ENCODE results near the gene RAB4B. TPM values are rescaled to one million over a fixed set of nuclear protein-coding genes. Genes with fewer than 3 reads are reported as not detected.
"Not testable (repeated sequence)": the region's sequence is repeated elsewhere in the genome, so short reads cannot be mapped to it uniquely, and the experiment has no call there.

RAB4B gene
- total RNA-seq, 1 experiment from 2014 or later: 10.1 TPM

DNA sequence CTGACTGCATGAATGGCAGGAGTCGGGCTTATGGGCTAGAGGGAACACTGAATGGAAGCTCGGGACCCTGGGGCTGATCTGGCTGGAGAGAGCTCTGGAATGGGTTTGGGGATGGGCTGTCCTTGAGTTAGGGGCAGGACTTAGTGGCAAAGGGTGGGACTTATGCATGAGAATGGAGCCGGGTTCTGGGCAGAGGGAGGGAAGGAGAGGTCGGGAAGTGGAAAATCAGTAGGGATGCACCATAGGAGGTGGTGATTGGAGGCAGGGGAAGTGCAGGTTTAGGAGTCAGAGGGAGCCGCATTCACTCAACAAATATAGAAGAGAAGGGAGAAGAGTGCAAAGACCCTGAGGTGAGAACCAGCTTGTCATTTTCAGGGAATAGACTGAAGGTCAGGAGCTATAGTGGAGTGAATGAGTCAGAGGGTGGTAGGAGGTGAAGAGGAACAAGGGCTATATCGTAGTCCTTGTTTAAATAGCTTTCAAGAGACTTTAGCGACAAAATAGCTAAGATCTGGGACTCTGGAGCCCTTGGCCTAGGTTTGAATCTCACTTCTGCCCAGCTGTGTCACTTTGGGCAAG lies 748 bp downstream of the RAB4B start:
- BruUV-seq (replicated peaks): no TSS peak
- POLR2A ChIA-PET: interaction anchor here (0.6 to 4.4 kb wide), 23 partner anchors 8 to 485 kb away, joined by 3 to 55 read pairs (median 5); partner anchors contain the start of genes ACTMAP, C19orf47, COQ8B and EGLN2
- Mint-ChIP-seq H3K4me3 (ENCODE audit: unreplicated experiment) (peak overlapping the region; percentile 83), H3K9me3 (ENCODE audit: unreplicated experiment) (no peaks in the 10 kb centered on the region), H3K4me1 (ENCODE audit: insufficient read depth, unreplicated experiment) (peaks cover 25% of the 10 kb centered on the region), H3K27me3 (ENCODE audit: insufficient read depth, unreplicated experiment) (no peaks in the 10 kb centered on the region), H3K27ac (ENCODE audit: low read depth, unreplicated experiment) (peak overlapping the region; percentile 86), H3K36me3 (ENCODE audit: insufficient read depth, unreplicated experiment) (peaks cover 7% of the 10 kb centered on the region)
- intact Hi-C loops (cut with micrococcal nuclease): no loop called here
- CTCF ChIA-PET: interaction anchor here (0.6 to 2.1 kb wide), 7 partner anchors 14 to 587 kb away, joined by 3 to 5 read pairs (median 4); partner anchors contain the start of genes EGLN2 and MAP3K10
- DNase-seq (ENCODE audit: unreplicated experiment): no peak
- TF ChIP-seq, protein P1, sequence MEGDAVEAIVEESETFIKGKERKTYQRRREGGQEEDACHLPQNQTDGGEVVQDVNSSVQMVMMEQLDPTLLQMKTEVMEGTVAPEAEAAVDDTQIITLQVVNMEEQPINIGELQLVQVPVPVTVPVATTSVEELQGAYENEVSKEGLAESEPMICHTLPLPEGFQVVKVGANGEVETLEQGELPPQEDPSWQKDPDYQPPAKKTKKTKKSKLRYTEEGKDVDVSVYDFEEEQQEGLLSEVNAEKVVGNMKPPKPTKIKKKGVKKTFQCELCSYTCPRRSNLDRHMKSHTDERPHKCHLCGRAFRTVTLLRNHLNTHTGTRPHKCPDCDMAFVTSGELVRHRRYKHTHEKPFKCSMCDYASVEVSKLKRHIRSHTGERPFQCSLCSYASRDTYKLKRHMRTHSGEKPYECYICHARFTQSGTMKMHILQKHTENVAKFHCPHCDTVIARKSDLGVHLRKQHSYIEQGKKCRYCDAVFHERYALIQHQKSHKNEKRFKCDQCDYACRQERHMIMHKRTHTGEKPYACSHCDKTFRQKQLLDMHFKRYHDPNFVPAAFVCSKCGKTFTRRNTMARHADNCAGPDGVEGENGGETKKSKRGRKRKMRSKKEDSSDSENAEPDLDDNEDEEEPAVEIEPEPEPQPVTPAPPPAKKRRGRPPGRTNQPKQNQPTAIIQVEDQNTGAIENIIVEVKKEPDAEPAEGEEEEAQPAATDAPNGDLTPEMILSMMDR (IDR thresholded peaks at IDR 0.05; ENCODE audit: unreplicated experiment): no peak

DNA sequence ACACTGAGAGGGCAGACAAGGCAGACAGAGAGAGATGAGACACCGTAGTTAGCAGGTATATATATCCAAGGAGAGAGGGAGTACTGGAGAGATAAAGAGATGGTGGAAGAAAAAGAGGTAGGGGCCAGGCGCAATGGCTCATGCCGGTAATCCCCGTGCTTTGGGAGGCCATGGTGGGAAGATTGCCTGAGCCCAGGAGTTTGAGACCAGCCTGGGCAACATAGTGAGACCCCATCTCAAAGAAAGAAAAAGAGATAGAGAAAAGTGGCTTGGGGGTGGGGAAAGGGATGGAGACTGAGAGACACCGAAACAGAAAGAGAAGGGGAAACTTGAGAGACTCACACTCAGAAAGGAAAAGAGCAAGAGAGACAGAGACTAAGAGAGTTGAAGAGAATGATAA lies 2.5 kb downstream of the RAB4B start:
- H3K27ac Mint-ChIP-seq (ENCODE audit: low read depth, unreplicated experiment): peak overlapping the region; percentile 61
- H3K27me3 Mint-ChIP-seq (ENCODE audit: insufficient read depth, unreplicated experiment): no peaks in the 10 kb centered on the region
- ChIA-PET POLR2A (interaction anchor here (0.8 kb wide), 1 partner anchor 18 kb away, joined by 3 read pairs; no protein-coding TSS in a partner anchor), CTCF (no interaction called here)
- H3K9me3 Mint-ChIP-seq (ENCODE audit: unreplicated experiment): no peaks in the 10 kb centered on the region
- peaks cover 25% of the 10 kb centered on the region for H3K4me1 Mint-ChIP-seq (ENCODE audit: insufficient read depth, unreplicated experiment)
- TF ChIP-seq, protein P1 (IDR thresholded peaks at IDR 0.05; ENCODE audit: unreplicated experiment): no peak
- H3K36me3 Mint-ChIP-seq (ENCODE audit: insufficient read depth, unreplicated experiment): peaks cover 7% of the 10 kb centered on the region
- intact Hi-C loops (cut with micrococcal nuclease): no loop called here
- DNase-seq (ENCODE audit: unreplicated experiment): no peak
- H3K4me3 Mint-ChIP-seq (ENCODE audit: unreplicated experiment): no peak overlapping the region
- BruUV-seq (replicated peaks): no TSS peak

DNA sequence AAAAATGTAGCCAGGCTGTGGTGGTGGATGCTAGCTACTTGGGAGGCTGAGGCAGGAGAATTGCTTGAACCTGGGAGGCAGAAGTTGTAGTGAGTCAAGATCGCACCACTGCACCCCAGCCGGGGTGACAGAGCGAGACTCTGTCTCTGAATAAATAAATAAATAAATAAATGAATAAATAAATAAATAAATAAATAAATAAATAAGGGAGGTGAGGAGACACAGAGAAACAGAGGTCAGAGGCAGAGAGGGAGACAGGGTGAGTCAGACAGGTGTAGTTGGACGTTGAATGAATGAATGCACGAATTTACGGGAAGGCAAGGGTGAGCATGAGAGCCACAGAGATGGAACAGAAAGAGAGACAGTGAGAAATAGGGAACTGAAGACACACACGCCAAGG lies 3.1 kb downstream of the RAB4B start:
- Mint-ChIP-seq H3K4me1 (ENCODE audit: insufficient read depth, unreplicated experiment) (peaks cover 25% of the 10 kb centered on the region), H3K4me3 (ENCODE audit: unreplicated experiment) (no peak overlapping the region), H3K9me3 (ENCODE audit: unreplicated experiment) (no peaks in the 10 kb centered on the region), H3K27ac (ENCODE audit: low read depth, unreplicated experiment) (peak overlapping the region; percentile 61), H3K36me3 (ENCODE audit: insufficient read depth, unreplicated experiment) (peaks cover 7% of the 10 kb centered on the region), H3K27me3 (ENCODE audit: insufficient read depth, unreplicated experiment) (no peaks in the 10 kb centered on the region)
- intact Hi-C loops (cut with micrococcal nuclease): no loop called here
- no TSS peak for BruUV-seq (replicated peaks)
- TF ChIP-seq, protein P1 (IDR thresholded peaks at IDR 0.05; ENCODE audit: unreplicated experiment): no peak
- ChIA-PET POLR2A (interaction anchor here (0.7 kb wide), 1 partner anchor 79 kb away, joined by 4 read pairs; no protein-coding TSS in a partner anchor), CTCF (interaction anchor here (0.7 kb wide), 1 partner anchor 226 kb away, joined by 3 read pairs; no protein-coding TSS in a partner anchor)
- no peak for DNase-seq (ENCODE audit: unreplicated experiment)

GRCh38 chr19:40783711-40784110 lies 5.7 kb downstream of the RAB4B start:
- BruUV-seq (replicated peaks): no TSS peak
- TF ChIP-seq, protein P1 (IDR thresholded peaks at IDR 0.05; ENCODE audit: unreplicated experiment): no peak
- Mint-ChIP-seq H3K27me3 (ENCODE audit: insufficient read depth, unreplicated experiment) (no peaks in the 10 kb centered on the region), H3K4me3 (ENCODE audit: unreplicated experiment) (no peak overlapping the region), H3K9me3 (ENCODE audit: unreplicated experiment) (no peaks in the 10 kb centered on the region), H3K4me1 (ENCODE audit: insufficient read depth, unreplicated experiment) (peaks cover 16% of the 10 kb centered on the region), H3K27ac (ENCODE audit: low read depth, unreplicated experiment) (no peak overlapping the region), H3K36me3 (ENCODE audit: insufficient read depth, unreplicated experiment) (peaks cover 7% of the 10 kb centered on the region)
- ChIA-PET POLR2A (interaction anchor here (1.2 kb wide), 1 partner anchor 42 kb away, joined by 3 read pairs; no protein-coding TSS in a partner anchor), CTCF (interaction anchor here (0.7 kb wide), 1 partner anchor 12 kb away, joined by 3 read pairs; no protein-coding TSS in a partner anchor)
- intact Hi-C loops (cut with micrococcal nuclease): no loop called here
- DNase-seq (ENCODE audit: unreplicated experiment): no peak

GRCh38 chr19:40784146-40784545 lies 6.1 kb downstream of the RAB4B start:
- ChIA-PET POLR2A (interaction anchor here (0.6 to 1.2 kb wide), 2 partner anchors 43 to 169 kb away, joined by 3 read pairs; no protein-coding TSS in a partner anchor), CTCF (interaction anchor here (0.7 kb wide), 1 partner anchor 12 kb away, joined by 3 read pairs; no protein-coding TSS in a partner anchor)
- peaks cover 12% of the 10 kb centered on the region for H3K4me1 Mint-ChIP-seq (ENCODE audit: insufficient read depth, unreplicated experiment)
- DNase-seq (ENCODE audit: unreplicated experiment); H3K9me3 Mint-ChIP-seq (ENCODE audit: unreplicated experiment); intact Hi-C loops (cut with micrococcal nuclease); H3K27ac Mint-ChIP-seq (ENCODE audit: low read depth, unreplicated experiment); BruUV-seq (replicated peaks); H3K27me3 Mint-ChIP-seq (ENCODE audit: insufficient read depth, unreplicated experiment); H3K4me3 Mint-ChIP-seq (ENCODE audit: unreplicated experiment); H3K36me3 Mint-ChIP-seq (ENCODE audit: insufficient read depth, unreplicated experiment): not testable (repeated sequence)

Measured in MCF 10A (cell line).